TTC549 (cell line): ENCODE results near the gene NAALADL2.
"Not testable (repeated sequence)": the region's sequence is repeated elsewhere in the genome, so short reads cannot be mapped to it uniquely, and the experiment has no call there.

ENCODE experiments used
- FAIRE-seq: peaks from 2 replicates; lab custom pipeline; 2012; peaks lifted over from hg19 to GRCh38; lab: Jason Lieb, UNC

The NAALADL2 gene

GRCh38 chr3:175493301-175493700 is 634.2 kb downstream of the NAALADL2 start:
- FAIRE-seq = no peak

- no peak for FAIRE-seq
These were observed 636.2 kb downstream of the NAALADL2 start for GRCh38 chr3:175495331-175495730.

- no peak for FAIRE-seq
These were observed 643.0 kb downstream of the NAALADL2 start for GRCh38 chr3:175502155-175502554.

- no peak for FAIRE-seq
These were observed 652.2 kb downstream of the NAALADL2 start for GRCh38 chr3:175511219-175511785.

- FAIRE-seq = no peak
These were observed 653.6 kb downstream of the NAALADL2 start for GRCh38 chr3:175512700-175513099.

- no peak for FAIRE-seq
These were observed 659.3 kb downstream of the NAALADL2 start for GRCh38 chr3:175518459-175518858.

- no peak for FAIRE-seq
These were observed 662.3 kb downstream of the NAALADL2 start for GRCh38 chr3:175521406-175521805.

GRCh38 chr3:175526191-175526590 is 667.1 kb downstream of the NAALADL2 start:
- FAIRE-seq = no peak

- FAIRE-seq = no peak
These were observed 667.6 kb downstream of the NAALADL2 start for GRCh38 chr3:175526609-175527280.

GRCh38 chr3:175528693-175529092 is 669.6 kb downstream of the NAALADL2 start:
- not testable (repeated sequence) for FAIRE-seq

- no peak for FAIRE-seq
These were observed 676.2 kb downstream of the NAALADL2 start for GRCh38 chr3:175535351-175535750.

- FAIRE-seq = no peak
These were observed 687.0 kb downstream of the NAALADL2 start for GRCh38 chr3:175546115-175546514.

- FAIRE-seq = no peak
These were observed 693.8 kb downstream of the NAALADL2 start for GRCh38 chr3:175552929-175553328.

- no peak for FAIRE-seq
These were observed 695.7 kb downstream of the NAALADL2 start for GRCh38 chr3:175554801-175555200.

- no peak for FAIRE-seq
These were observed 699.1 kb downstream of the NAALADL2 start for GRCh38 chr3:175558261-175558660.

GRCh38 chr3:175564363-175564762 is 705.2 kb downstream of the NAALADL2 start:
- no peak for FAIRE-seq

GRCh38 chr3:175571096-175571495 is 712.0 kb downstream of the NAALADL2 start:
- FAIRE-seq = no peak

GRCh38 chr3:175573226-175573625 is 714.1 kb downstream of the NAALADL2 start:
- FAIRE-seq = no peak

GRCh38 chr3:175580318-175580717 is 721.2 kb downstream of the NAALADL2 start:
- FAIRE-seq = no peak

- FAIRE-seq = no peak
These were observed 726.8 kb downstream of the NAALADL2 start for GRCh38 chr3:175585898-175586297.

GRCh38 chr3:175590745-175591144 is 731.6 kb downstream of the NAALADL2 start:
- FAIRE-seq = no peak

GRCh38 chr3:175591375-175591774 is 732.2 kb downstream of the NAALADL2 start:
- no peak for FAIRE-seq

- no peak for FAIRE-seq
These were observed 734.2 kb downstream of the NAALADL2 start for GRCh38 chr3:175593331-175593730.

- FAIRE-seq = no peak
These were observed 739.6 kb downstream of the NAALADL2 start for GRCh38 chr3:175598740-175599139.
